HG02943 (cell line): ENCODE data around the gene ARHGAP44.
"Not testable (repeated sequence)": the region's sequence is repeated elsewhere in the genome, so short reads cannot be mapped to it uniquely, and the experiment has no call there.

Source experiments
- ATAC-seq: cut with Tn5 transposase; IDR thresholded peaks from one replicate; pipeline ENCODE4 v1.9.1; 2021; ENCODE audit warnings: mild to moderate bottlenecking, low read depth, moderate library complexity; ENCODE audit not compliant: unreplicated experiment

Gene ARHGAP44

DNA sequence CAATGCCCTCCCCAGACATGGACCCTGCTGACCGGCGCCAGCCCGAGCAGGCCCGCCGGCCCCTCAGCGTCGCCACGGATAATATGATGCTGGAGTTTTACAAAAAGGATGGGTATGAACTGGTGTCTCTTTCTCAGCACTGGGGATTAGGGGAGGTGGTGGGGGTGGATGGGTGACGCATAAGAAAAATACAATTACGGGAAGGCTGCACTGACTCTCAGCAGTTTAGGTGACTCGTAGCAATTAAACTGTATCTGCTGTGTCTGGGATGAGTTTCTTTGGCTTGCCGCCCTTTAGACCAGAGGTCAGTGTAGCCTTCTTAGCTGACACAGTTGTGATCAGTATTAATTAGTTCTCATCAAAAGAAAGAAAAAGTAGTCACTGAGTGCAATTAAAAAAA, 169.5 kb downstream of the ARHGAP44 start:
- ATAC-seq, result no peak

DNA sequence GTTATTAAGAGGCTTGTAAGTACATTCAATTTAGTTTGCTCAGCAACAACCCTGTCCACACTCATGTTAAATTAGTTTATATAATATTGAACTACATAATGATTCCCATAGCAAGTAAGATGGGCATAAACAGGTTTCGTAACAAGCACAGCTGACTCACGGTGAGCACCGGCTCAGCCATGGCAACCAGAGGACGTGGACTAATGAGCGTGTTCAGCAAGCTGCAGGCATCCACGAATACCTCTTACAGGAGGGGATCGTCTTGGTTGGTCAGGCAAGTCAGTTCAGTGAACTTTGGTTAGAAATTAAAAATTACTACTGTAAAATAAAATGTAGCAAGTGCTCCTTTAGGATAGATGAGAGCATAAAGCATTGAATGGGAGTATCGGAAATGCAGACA, 170.1 kb downstream of the ARHGAP44 start:
- ATAC-seq, result no peak

DNA sequence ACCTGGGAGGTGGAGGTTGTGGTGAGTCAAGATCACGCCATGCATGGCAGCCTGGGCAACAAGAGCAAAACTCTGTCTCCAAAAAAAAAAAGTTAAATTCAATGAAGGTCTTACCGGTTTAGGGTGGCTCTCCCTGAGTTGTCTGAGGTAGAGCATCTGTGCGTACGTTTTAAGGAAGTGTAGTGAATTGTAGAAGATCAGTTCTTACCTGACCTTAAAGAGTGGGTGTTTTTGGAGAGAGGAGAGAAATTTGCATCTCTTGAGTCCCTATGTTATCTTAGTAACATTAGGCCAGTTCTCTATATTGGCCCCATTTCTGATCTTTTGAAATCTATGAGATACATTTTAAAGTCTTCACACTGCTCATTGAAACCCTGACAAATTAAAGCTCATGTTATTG, 172.4 kb downstream of the ARHGAP44 start:
- ATAC-seq, result no peak

DNA sequence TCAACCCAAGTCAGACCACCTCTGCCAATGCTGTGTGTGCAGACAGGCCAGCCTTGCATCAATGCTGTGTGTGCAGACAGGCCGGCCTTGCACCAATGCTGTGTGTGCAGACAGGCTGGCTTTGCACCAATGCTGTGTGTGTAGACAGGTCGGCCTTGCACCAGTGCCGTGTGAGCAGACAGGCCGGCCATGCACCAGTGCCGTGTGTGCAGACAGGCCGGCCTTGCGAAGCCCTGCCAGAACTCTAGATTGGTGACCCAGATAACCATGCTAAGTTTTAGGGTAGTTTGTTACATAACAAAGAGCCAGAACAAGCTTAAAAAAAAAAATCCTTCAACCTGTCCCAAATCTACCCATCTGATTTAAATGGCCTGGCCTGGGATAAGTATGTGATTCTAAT, 174.2 kb downstream of the ARHGAP44 start:
- no peak for ATAC-seq

DNA sequence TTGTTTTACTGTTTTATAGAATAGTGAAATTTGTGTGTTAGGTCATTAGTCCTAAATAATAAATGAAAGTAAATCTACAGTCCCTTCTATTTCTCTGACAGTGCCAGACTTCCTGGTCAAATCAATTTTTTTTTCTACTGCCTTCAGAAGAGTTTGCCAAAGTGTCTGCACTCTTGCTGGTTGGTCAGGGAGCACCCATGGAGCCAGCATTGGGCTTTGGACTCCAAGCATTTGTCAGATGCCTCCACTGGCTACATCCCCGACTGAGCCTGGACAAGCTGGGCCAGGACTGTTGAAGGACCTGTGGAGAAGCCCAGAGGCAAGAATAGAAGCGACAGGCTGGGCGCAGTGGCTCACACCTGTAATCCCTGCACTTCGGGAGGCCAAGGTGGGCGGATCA, 174.9 kb downstream of the ARHGAP44 start:
- no peak for ATAC-seq

DNA sequence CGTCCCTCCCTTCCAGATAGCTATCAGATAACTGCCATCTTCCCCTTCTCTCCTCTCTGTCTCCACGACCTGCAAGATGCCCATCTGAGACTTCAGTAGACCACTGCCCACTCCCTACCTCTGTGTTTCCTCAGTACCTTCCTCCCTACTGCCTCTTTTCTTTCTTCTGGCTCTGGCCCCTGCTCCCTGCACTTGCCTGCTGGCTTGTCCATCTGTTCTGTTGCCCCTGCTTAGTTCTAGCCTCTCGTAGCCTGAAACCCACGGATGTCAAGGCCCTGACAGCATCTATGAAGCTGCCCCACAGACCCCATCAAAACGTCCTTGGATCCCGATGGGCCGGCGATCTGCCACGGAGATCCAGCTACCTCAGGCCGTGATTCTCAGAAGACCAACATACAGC, 175.5 kb downstream of the ARHGAP44 start:
- no peak for ATAC-seq

DNA sequence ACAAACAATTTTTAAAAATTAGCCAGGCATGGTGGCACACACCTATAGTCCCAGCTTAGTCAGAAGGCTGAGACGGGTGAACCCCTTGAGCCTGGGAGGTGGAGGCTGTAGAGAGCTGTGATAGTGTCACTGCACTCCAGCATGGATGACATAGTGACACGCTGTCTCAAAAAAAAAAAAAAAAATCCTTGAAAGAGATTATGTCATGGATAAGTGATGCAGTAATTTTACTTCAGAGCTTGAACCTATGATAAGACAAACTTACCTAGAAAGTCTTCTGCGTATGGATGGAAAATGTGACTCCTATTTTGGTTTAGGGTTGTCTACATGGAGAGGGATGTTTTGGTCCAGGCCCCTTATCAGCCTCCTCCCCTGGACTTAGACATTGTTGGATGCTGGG, 176.7 kb downstream of the ARHGAP44 start:
- ATAC-seq, result no peak

DNA sequence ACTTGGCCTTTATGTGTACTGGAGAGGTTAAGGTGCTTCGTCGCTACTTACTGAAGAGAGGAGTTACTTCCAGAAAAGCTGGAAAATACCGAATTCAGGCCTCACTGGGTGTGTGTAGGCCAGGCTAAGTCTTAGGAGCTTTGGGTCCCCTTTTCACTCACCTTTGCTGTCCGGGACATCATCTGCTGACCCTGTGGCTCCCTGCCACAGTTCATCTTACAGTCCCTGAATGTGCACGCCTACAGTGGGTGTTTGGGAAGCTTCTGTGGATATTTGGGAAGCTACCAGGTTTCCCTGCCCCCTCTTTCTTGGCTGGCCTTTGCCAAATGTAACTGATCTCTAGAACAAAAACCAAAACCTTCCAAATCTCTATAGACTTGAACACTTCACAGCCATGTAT, 177.1 kb downstream of the ARHGAP44 start:
- no peak for ATAC-seq

DNA sequence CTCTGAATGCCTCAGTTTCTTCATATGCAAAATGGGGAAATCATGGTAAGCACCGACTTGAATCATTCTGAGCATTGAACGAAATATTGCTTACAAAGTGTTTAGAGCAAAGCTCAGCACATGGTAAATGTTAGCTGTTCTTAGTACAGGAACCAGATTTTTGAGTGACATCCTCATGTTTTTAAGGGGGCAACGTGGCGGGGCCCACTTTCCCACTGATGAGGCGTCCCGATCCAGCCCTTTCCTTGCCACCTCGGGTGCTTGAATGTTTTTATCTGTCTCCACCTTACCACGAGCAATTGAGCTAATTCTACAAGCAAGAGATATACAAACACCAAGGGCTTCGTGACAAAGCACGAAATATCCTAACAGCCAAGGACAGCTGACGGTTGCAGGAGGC, 178.7 kb downstream of the ARHGAP44 start:
- no peak for ATAC-seq

DNA sequence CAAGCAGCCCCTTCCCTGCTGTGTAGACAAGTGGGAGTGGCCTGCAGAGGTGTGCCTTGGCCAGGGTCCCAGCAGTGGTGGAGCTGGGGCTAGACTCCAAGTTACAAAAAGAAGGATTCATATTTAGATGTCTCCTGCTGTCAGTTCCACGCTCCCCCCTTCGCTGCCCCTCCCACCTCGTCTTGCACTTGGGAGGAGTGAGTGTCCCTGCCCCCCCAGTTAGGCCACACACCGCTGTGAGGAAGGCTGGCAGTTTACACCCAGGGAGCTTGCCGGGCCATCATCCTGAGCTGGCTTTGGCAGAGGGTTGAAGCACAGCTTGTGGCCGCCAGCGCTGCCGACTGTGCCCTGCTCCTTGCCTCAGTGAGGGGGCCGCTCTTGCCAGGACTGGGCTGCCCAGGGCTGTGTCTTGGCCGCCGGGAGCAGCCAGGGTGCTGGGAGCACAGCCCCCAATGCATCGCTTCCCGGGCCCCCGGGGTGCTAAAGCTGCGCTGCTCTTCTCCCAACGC, 184.3 kb downstream of the ARHGAP44 start:
- no peak for ATAC-seq

DNA sequence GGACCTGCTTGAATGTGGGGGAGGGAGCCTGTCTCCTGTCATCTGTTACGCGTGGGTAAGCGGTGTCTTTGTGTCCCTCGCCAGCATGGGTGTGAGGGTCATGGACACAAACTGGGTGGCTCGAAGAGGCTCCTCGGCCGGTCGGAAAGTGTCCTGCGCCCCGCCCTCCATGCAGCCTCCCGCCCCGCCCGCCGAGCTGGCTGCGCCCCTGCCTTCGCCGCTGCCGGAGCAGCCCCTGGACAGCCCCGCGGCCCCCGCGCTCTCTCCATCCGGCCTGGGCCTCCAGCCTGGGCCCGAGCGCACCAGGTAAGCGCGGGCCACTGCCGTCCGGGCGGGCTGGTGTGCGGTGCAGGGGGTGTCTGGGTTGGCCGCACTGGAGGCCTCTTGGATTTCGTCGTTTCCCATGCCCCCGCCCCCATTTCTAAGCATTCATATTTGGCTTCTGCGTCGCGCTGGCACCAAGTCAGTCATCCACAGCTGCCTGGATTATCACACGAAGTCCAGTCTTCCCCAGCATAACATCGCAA, 184.8 kb downstream of the ARHGAP44 start:
- ATAC-seq, result no peak

DNA sequence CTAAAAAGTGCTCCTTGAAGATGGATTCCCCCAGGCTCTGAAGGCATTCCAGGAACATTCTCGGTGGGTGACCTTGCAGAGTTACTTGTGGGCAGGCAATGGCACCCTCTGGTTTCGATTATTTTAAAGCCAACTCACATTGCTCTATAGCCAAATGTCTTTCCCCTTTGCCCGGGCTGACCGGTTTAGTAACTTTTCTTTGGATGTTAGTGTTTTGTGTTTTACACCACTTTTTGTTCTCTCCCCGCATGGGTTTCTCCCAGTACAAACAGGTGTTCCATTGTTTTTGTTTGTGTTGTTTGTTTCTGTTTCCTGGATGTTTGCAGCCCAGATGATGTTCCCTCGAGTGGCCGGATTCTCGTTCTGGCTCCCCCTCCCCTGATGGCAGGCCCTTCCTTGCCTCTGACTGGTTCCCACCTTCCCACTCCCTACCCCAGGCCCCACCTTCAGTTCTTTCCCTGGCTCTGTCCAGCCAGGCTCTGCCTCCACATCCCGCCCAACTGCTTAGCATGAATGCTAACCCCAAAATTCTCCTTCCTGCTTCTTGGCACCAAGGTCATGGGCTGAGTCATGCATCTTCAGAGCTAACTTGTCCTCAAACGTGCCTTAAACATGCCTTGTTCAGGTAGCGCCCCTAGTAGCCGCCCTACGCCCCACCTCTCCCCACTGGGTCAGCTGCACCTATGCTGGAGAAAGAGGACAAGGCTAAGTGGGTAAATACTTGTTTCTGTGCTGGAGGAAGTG, 187.9 kb downstream of the ARHGAP44 start:
- no peak for ATAC-seq

DNA sequence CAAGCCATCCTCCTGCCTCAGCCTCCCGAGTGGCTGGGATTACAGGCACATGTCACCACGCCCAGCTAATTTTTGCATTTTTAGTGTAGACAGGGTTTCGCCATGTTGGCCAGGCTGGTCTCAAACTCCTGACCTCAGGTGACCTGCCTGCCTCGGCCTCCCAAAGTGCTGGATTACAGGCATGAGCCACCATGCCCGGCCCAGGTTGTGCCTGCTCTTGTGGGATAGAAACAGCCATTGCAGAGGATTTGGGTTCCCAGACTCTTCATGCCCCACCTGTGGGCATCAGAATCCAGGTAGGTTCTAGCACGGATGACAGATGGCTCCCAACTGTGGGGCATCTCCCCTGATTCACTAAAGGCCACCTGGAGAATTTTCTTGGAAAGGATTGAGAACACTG, 189.5 kb downstream of the ARHGAP44 start:
- ATAC-seq, result not testable (repeated sequence)

DNA sequence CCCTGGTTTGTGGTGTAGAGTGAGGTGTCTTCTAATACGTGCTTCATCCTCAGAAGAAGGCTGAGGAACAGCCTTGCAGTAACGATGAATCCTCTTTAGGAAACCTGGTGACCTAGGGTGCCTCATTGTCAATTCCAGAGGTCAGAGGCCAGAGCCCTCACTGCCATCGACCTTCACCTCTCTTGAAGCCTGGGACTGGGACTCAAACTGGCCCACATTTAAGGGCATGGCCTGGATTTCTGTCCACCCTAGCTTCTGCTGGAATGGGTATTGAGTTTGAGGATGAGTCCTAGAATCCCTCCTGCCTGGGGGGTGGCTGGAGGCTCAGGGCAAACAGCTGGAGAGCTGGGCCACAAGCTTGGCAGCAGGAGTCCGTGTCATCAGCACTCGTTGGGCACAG, 189.9 kb downstream of the ARHGAP44 start:
- no peak for ATAC-seq

DNA sequence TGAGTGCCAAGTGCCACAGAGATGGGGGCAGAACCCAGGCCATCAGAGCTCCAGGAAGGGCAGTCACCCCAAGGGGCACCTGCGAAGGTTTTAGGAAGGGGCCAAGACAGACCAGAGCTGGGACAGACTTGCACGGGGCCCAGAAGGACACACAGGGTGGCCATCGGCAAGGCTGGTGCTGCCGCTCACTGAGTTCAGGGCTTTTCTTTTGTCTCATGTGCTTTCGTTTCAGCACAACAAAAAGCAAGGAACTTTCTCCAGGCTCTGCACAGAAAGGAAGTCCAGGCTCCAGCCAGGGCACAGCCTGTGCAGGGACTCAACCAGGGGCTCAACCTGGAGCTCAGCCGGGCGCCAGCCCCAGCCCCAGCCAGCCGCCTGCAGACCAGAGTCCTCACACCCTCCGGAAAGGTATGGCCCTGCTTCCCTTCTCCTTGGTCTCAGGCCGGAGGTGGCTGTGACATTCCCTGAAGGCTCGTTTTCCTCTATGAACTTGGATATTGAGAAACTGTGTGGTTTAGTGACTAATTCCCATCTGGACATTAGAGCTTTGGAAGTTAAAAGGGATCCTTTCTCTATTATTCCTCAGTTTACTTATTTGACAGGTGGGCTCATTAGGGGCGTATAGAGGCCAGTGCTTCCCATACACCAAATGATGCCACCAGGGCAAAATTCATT, 190.7 kb downstream of the ARHGAP44 start:
- ATAC-seq, result no peak

DNA sequence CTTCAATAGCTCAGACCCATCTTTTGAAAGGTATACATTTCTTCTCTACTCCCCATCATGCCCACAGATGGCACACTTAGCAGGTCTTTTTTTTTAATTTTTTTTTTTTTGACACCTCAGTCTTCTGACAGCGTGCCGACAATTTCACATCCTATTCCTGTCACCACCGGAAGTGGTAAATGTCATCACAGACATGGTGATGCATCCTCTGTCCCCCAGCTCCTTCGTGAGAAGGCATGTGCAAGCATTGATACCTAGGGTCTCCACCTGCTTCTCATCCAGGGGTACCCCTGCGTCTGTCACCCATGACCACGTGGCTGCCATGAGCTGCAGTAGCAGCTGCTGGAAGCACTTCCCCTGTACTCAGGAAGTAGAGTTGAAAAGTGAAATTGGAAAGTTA, 192.9 kb downstream of the ARHGAP44 start:
- no peak for ATAC-seq

DNA sequence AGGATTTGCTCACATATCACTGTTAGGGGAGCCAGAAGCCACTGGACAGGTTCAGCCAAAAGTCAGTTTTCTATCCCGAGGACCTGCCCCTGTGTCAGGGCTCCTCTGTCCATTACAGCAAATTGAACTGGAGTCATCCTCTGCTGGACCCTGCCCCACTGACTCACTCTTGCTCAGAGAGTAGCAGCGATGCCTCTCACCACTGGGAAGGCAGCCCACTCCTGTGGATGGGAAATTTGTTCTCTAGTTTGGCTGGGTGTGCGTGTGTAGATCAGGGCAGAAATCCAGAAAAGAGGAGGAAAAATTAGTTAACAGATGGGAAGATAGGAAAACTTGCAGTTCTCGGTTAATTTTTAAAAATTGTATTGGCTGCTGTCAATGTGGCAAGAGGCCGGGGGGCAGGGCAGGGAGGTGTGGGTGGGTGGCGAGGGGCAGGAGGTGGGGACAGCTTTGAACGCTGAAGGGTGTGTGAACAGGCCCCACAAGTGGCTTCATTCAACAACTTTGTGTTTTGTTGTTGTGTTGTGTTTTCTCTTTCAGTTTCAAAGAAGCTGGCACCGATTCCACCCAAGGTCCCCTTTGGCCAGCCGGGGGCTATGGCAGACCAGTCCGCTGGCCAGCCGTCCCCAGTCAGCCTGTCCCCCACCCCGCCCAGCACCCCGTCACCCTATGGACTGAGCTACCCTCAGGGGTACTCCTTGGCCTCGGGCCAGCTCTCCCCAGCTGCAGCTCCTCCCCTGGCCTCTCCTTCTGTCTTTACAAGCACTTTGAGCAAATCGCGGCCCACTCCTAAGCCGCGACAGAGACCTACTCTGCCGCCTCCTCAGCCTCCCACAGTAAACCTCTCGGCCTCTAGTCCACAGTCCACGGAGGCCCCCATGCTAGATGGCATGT, 194.9 kb downstream of the ARHGAP44 start:
- no peak for ATAC-seq

DNA sequence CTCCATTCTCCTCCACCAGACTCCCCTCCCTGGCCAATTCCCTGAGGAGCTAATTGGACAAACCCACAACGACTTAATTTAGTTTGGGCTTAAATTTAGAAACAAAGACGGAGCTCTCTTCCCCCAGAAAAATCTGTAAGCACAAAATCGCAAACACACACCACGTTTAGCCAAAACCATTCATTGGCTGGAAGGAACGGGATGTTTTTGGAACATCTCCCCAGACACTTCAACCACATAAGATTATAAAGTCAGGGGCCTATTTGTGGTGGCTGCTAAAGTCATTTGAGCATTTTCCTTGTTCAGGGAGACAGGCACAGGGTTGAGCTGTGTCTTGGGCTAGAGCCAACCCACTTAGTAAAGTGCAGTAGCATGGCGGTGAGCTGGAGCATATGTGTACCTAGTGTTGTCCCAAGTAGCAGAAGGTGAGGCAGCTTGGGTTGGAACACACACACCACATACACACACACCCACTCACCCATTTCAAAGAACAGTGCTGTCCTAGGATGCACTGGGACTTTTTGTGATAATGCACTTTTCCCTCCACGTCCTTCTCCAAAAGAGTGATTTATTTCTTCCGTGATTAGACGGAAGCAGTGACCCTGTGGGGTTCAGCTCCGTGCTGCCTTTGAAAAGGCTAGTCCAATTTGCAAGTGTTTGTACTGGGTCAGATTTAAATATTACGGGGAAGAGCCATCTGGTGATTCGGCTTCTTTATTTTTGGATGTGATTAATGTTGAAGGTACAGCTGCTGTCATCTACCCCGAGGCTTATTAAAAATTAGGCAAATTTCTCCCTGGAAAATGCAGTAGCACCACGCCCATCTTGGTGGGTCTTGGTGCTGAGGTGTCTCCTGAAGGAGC, 196.4 kb downstream of the ARHGAP44 start:
- no peak for ATAC-seq

DNA sequence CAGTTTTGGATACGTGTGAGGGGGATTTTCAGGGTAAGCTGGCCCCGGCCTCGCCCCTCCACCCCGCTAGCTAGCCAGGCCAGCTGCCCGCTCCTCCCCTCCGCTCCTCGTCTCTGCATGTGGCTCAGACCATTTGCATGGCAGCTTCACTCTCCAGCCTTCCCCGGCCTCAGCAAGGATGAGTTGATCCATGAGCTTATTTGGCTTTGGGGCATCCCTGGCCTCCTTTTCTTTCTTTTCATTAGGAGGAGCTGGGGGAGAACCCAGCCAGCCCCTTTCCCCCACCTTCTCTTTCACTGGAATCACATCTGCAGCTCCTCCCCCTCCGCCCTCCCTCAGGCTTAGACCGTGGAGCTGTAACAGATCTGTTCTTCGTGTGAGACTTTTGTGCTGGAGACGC, 197.8 kb downstream of the ARHGAP44 start:
- ATAC-seq, result no peak
